Measurements from ENCODE around the gene DHRSX.

GRCh38 chrX:2360731-2361130 lies 140.0 kb downstream of the DHRSX start:
- TF ChIP-seq, protein P1, sequence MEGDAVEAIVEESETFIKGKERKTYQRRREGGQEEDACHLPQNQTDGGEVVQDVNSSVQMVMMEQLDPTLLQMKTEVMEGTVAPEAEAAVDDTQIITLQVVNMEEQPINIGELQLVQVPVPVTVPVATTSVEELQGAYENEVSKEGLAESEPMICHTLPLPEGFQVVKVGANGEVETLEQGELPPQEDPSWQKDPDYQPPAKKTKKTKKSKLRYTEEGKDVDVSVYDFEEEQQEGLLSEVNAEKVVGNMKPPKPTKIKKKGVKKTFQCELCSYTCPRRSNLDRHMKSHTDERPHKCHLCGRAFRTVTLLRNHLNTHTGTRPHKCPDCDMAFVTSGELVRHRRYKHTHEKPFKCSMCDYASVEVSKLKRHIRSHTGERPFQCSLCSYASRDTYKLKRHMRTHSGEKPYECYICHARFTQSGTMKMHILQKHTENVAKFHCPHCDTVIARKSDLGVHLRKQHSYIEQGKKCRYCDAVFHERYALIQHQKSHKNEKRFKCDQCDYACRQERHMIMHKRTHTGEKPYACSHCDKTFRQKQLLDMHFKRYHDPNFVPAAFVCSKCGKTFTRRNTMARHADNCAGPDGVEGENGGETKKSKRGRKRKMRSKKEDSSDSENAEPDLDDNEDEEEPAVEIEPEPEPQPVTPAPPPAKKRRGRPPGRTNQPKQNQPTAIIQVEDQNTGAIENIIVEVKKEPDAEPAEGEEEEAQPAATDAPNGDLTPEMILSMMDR (IDR thresholded peaks at IDR 0.05) = no peak
- no peak for TF ChIP-seq POLR2A (IDR thresholded peaks at IDR 0.05)
